ENCODE measurements around the gene NAA80.
A peak's percentile ranks its signal among the peaks of the same experiment; 100 is the strongest.

NAA80 gene

DNA sequence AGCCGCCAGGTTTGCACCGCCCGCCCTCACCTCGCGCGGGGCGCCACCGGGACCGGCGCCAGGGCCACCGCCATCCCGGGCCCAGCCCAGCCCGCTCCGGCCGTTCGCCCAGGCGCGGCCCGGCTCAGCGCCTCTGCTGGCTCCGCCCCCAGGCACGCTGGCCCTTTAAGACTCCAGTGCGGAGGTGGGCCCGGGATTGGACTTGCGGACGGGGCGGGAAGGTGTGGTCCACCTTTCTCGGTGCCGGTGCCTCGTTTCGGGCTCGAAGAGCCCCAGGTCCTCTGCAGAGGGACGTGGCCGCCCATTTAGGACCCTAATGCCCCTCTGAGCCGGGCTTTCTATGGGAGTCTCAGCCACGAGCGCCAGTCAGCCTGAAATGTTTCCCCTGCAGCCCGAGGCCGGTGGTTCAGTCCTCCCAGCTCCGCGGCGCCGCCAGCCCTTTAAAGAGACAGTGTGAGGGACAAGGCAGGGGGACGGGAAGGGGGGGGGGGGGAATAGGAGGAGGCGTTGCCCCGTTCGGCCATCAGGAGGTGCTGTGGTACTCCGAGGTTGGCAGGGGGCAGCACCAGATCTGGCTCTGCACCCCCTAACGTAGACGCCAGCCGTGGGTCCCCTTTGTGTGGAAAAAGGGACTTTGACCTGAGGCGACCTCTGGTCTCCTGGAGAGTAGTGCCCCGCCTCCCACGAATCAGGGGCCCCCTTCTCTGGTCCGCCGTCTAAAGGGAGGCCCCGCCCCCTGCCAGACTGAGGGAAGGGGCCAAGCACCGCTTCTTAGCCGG is 22.3 kb upstream of the NAA80 start:
- Histone ChIP-seq H3F3A (ENCODE audit: low read depth) (no peaks in the 10 kb centered on the region), H3K36me3 (ENCODE audit: insufficient read depth, low read length) (no peaks in the 10 kb centered on the region), H3K27me3 (ENCODE audit: insufficient read depth, low read length, poor library complexity, severe bottlenecking) (no peaks in the 10 kb centered on the region)

GRCh38 chr3:50320853-50321335 is 21.7 kb upstream of the NAA80 start:
- H3K79me2 ChIP-seq (ENCODE audit: insufficient read depth, low read length) = peaks cover 29% of the 10 kb centered on the region
- H2AFZ ChIP-seq (ENCODE audit: low read length) = peak overlapping the region; percentile 98
- H3K36me3 ChIP-seq (ENCODE audit: insufficient read depth, low read length) = no peaks in the 10 kb centered on the region
- peak overlapping the region; percentile 95 for H3K4me2 ChIP-seq (ENCODE audit: low read depth, low read length, poor library complexity, severe bottlenecking)
- peaks cover 15% of the 10 kb centered on the region for H4K20me1 ChIP-seq (ENCODE audit: insufficient read depth, low read length, poor library complexity, severe bottlenecking)
- H3K4me1 ChIP-seq (ENCODE audit: insufficient read depth, low read length, poor library complexity, severe bottlenecking) = peaks cover 39% of the 10 kb centered on the region
- peak overlapping the region; percentile 78 for H3K4me3 ChIP-seq (ENCODE audit: low read length, poor library complexity, severe bottlenecking)
- H3K27me3 ChIP-seq (ENCODE audit: insufficient read depth, low read length, poor library complexity, severe bottlenecking) = no peaks in the 10 kb centered on the region
- no peaks in the 10 kb centered on the region for H3K9me2 ChIP-seq (replicated peaks; ENCODE audit: low read depth, low read length)
- H3K9ac ChIP-seq (ENCODE audit: low read depth, low read length, poor library complexity, severe bottlenecking) = peak overlapping the region; percentile 77
- H3F3A ChIP-seq (ENCODE audit: low read depth) = no peaks in the 10 kb centered on the region
- TF ChIP-seq CTCF (conservative IDR thresholded peaks at IDR 0.05; ENCODE audit: low read length) (no peak), EZH2phosphoT487 (IDR thresholded peaks at IDR 0.05; ENCODE audit: borderline replicate concordance) (no peak)
- no peaks in the 10 kb centered on the region for H3K9me3 ChIP-seq (ENCODE audit: insufficient read depth, low read depth, low read length)

More for the DNA sequence above, 22.3 kb upstream of the NAA80 start:
- Histone ChIP-seq H3K79me2 (ENCODE audit: insufficient read depth, low read length) (peaks cover 33% of the 10 kb centered on the region), H4K20me1 (ENCODE audit: insufficient read depth, low read length, poor library complexity, severe bottlenecking) (peaks cover 15% of the 10 kb centered on the region), H2AFZ (ENCODE audit: low read length) (peak overlapping the region; percentile 98), H3K9me2 (replicated peaks; ENCODE audit: low read depth, low read length) (no peaks in the 10 kb centered on the region), H3K4me2 (ENCODE audit: low read depth, low read length, poor library complexity, severe bottlenecking) (peak overlapping the region; percentile 95), H3K4me1 (ENCODE audit: insufficient read depth, low read length, poor library complexity, severe bottlenecking) (peaks cover 38% of the 10 kb centered on the region), H3K9me3 (ENCODE audit: insufficient read depth, low read depth, low read length) (no peaks in the 10 kb centered on the region), H3K9ac (ENCODE audit: low read depth, low read length, poor library complexity, severe bottlenecking) (peak overlapping the region; percentile 77), H3K4me3 (ENCODE audit: low read length, poor library complexity, severe bottlenecking) (peak overlapping the region; percentile 78)
- TF ChIP-seq CTCF (conservative IDR thresholded peaks at IDR 0.05; ENCODE audit: low read length) (peak; percentile 58), EZH2phosphoT487 (IDR thresholded peaks at IDR 0.05; ENCODE audit: borderline replicate concordance) (no peak)

DNA sequence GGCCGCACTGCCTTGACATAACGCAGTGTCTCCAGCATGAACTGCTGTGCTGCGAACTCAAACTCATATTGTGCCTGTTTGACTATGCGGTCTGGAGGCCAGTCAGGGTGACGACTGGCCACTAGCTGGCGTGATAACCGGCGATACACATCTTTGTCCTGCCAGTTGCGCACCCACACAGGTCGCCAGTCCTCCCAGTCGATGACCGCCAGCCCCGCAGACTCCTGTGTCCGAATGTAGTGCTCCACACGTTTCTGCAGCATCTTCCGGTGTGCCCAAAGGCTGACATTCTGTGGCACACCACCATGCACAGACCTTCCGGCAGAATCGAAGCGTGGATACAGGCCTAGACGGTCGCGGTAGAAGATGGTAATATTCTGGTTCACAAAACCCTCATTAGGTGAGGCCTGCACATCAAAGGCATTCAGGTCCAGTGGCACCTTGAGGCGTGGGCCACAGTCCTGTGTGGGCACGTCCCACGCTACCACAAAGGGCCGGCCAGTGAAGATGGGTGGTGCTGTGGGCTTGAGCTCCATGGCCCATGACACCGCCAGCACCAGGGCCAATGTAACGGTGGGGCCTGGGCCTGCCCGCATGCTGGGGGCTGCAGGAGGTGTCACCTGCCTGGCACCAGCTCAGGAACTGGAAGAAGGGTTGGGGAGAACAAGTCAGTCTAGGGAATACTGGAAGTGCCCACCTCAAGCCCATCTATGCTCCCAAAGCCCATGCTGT is 20.9 kb upstream of the NAA80 start:
- H2AFZ ChIP-seq (ENCODE audit: low read length) = no peak overlapping the region
- no peaks in the 10 kb centered on the region for H3K27me3 ChIP-seq (ENCODE audit: insufficient read depth, low read length, poor library complexity, severe bottlenecking)
- no peak for TF ChIP-seq EZH2phosphoT487 (IDR thresholded peaks at IDR 0.05; ENCODE audit: borderline replicate concordance)
- no peak for TF ChIP-seq CTCF (conservative IDR thresholded peaks at IDR 0.05; ENCODE audit: low read length)
- no peaks in the 10 kb centered on the region for H3K9me2 ChIP-seq (replicated peaks; ENCODE audit: low read depth, low read length)
- H4K20me1 ChIP-seq (ENCODE audit: insufficient read depth, low read length, poor library complexity, severe bottlenecking) = peaks cover 15% of the 10 kb centered on the region
- peak overlapping the region; percentile 77 for H3K9ac ChIP-seq (ENCODE audit: low read depth, low read length, poor library complexity, severe bottlenecking)
- peak overlapping the region; percentile 78 for H3K4me3 ChIP-seq (ENCODE audit: low read length, poor library complexity, severe bottlenecking)
- peak overlapping the region; percentile 95 for H3K4me2 ChIP-seq (ENCODE audit: low read depth, low read length, poor library complexity, severe bottlenecking)
- no peaks in the 10 kb centered on the region for H3K9me3 ChIP-seq (ENCODE audit: insufficient read depth, low read depth, low read length)
- peaks cover 29% of the 10 kb centered on the region for H3K79me2 ChIP-seq (ENCODE audit: insufficient read depth, low read length)
- peaks cover 39% of the 10 kb centered on the region for H3K4me1 ChIP-seq (ENCODE audit: insufficient read depth, low read length, poor library complexity, severe bottlenecking)
- H3K36me3 ChIP-seq (ENCODE audit: insufficient read depth, low read length) = no peaks in the 10 kb centered on the region
- no peaks in the 10 kb centered on the region for H3F3A ChIP-seq (ENCODE audit: low read depth)

Data from Loucy (cell line).